WI38 (cell line): ENCODE results near the gene GRK1.
A peak's percentile ranks its signal among the peaks of the same experiment; 100 is the strongest.
"Not testable (repeated sequence)": the region's sequence is repeated elsewhere in the genome, so short reads cannot be mapped to it uniquely, and the experiment has no call there.

Experiments used
- H3K4me3 ChIP-seq: 2 replicates; pipeline ENCODE4 v1.5.1; 2011; ENCODE audit warnings: low read depth, mild to moderate bottlenecking, control low read depth, low read length
- CTCF ChIP-seq: IDR thresholded peaks from 2 replicates; pipeline ENCODE4 v1.5.1; 2012; ENCODE audit warnings: low read depth, mild to moderate bottlenecking, control low read depth, low read length

GRK1 gene

GRCh38 chr13:113722921-113723320 is 55.9 kb downstream of the GRK1 start:
- no peak overlapping the region for H3K4me3 ChIP-seq
- no peak for TF ChIP-seq CTCF

- H3K4me3 ChIP-seq, result no peak overlapping the region
- no peak for TF ChIP-seq CTCF
Measured at GRCh38 chr13:113723410-113724015, 56.5 kb downstream of the GRK1 start.

GRCh38 chr13:113724016-113724758 is 57.2 kb downstream of the GRK1 start:
- no peak for TF ChIP-seq CTCF
- H3K4me3 ChIP-seq, result no peak overlapping the region

GRCh38 chr13:113724780-113725315 is 57.8 kb downstream of the GRK1 start:
- no peak overlapping the region for H3K4me3 ChIP-seq
- TF ChIP-seq CTCF, result peak; percentile 74

GRCh38 chr13:113725329-113726105 is 58.5 kb downstream of the GRK1 start:
- H3K4me3 ChIP-seq, result not testable (repeated sequence)

- H3K4me3 ChIP-seq, result not testable (repeated sequence)
Measured at GRCh38 chr13:113726106-113726821, 59.2 kb downstream of the GRK1 start.

GRCh38 chr13:113726961-113727411 is 60.0 kb downstream of the GRK1 start:
- no peak overlapping the region for H3K4me3 ChIP-seq
- TF ChIP-seq CTCF, result no peak
